ENCODE measurements around the gene NCKAP1. TPM values are rescaled to one million over a fixed set of nuclear protein-coding genes. Genes with fewer than 3 reads are reported as not detected.

NCKAP1 gene
- total and polyA plus RNA-seq, 2 experiments from 2014 or later: 54.5 to 216 TPM

DNA sequence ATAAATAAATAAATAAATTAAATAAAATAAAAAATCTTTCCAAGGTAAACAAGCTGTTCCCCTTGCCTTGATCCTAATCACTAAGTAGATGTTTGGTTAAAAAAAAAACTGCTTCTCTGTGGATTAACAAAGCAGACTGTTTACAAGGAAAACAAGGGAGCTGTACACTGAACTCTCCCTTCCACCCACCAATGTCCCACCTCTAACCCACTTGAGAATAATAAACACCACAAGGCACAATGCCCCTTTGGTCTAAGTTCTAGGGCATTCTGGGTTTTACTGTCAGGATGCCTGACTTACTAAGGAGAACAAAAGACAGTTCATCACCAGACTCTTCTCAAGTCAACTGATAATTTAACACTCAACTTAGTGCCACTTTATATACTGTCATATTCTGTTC, 83.5 kb downstream of the NCKAP1 start:
- Histone ChIP-seq H4K20me1 (ENCODE audit: insufficient read depth, poor library complexity, severe bottlenecking) (no peaks in the 10 kb centered on the region), H3K79me2 (peaks cover 18% of the 10 kb centered on the region), H3K36me3 (replicated peaks; ENCODE audit: insufficient read depth, low read depth) (peaks cover 9% of the 10 kb centered on the region), H3K9me3 (ENCODE audit: low read depth) (no peaks in the 10 kb centered on the region), H3K9me2 (replicated peaks; ENCODE audit: insufficient read depth) (no peaks in the 10 kb centered on the region), H3K4me3 (no peak overlapping the region), H3K4me1 (ENCODE audit: insufficient read depth) (no peaks in the 10 kb centered on the region), H3K4me2 (no peak overlapping the region), H3K27ac (no peak overlapping the region), H3K27me3 (no peaks in the 10 kb centered on the region), H2AFZ (no peak overlapping the region)
- TF ChIP-seq, protein P1, sequence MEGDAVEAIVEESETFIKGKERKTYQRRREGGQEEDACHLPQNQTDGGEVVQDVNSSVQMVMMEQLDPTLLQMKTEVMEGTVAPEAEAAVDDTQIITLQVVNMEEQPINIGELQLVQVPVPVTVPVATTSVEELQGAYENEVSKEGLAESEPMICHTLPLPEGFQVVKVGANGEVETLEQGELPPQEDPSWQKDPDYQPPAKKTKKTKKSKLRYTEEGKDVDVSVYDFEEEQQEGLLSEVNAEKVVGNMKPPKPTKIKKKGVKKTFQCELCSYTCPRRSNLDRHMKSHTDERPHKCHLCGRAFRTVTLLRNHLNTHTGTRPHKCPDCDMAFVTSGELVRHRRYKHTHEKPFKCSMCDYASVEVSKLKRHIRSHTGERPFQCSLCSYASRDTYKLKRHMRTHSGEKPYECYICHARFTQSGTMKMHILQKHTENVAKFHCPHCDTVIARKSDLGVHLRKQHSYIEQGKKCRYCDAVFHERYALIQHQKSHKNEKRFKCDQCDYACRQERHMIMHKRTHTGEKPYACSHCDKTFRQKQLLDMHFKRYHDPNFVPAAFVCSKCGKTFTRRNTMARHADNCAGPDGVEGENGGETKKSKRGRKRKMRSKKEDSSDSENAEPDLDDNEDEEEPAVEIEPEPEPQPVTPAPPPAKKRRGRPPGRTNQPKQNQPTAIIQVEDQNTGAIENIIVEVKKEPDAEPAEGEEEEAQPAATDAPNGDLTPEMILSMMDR (IDR thresholded peaks at IDR 0.05; ENCODE audit: poor library complexity): no peak
- TF ChIP-seq EZH2phosphoT487 (IDR thresholded peaks at IDR 0.05; ENCODE audit: low read depth, severe bottlenecking, unreplicated experiment): no peak
- DNase-seq (ENCODE audit: low spot score): no peak

DNA sequence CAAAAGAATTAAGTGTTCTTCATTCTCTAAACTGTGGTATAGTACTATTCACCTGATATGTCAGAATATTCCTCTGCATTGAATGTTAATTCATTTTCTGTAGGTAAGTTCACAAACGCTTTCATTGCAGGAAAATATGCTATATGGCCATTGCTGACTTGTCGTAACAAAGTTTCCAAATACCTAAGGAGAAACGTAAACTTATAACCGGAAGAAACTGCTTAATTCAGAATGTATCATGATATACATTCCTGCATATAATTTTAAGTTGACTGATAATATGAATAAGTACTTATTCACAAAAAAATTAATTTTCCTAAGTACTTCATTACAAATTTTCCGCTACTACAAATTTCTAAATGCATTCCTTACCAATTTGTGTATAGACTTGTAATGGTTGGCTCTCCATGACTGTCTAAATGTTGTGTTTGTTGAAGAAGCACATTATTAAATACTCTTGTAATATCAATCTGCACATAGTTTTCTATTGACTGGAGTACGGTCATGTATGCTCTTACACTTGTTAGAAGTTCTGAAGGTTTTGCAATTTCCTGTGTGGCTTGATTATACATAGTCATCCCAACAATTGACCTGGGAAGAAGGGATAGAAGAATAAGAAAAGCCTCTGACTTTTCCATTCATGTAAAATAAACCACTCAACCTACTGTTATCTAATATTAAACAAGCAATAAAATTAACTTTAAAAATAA, 85.4 kb downstream of the NCKAP1 start:
- Histone ChIP-seq H3K4me2 (no peak overlapping the region), H3K4me1 (ENCODE audit: insufficient read depth) (no peaks in the 10 kb centered on the region), H4K20me1 (ENCODE audit: insufficient read depth, poor library complexity, severe bottlenecking) (no peaks in the 10 kb centered on the region), H3K9me3 (ENCODE audit: low read depth) (no peaks in the 10 kb centered on the region), H3K4me3 (no peak overlapping the region), H3K27ac (no peak overlapping the region), H3K79me2 (peaks cover 4% of the 10 kb centered on the region), H2AFZ (no peak overlapping the region), H3K9me2 (replicated peaks; ENCODE audit: insufficient read depth) (no peaks in the 10 kb centered on the region), H3K36me3 (replicated peaks; ENCODE audit: insufficient read depth, low read depth) (peaks cover 9% of the 10 kb centered on the region), H3K27me3 (no peaks in the 10 kb centered on the region)
- WGBS (ENCODE audit: low lambda C conversion rate, missing lambda C conversion rate): 97% methylated on average over 6 of the region's 6 CpGs
- no peak for TF ChIP-seq EZH2 (IDR thresholded peaks at IDR 0.05; ENCODE audit: borderline replicate concordance)
- no peak for TF ChIP-seq EZH2phosphoT487 (IDR thresholded peaks at IDR 0.05; ENCODE audit: low read depth, severe bottlenecking, unreplicated experiment)
- TF ChIP-seq, protein P1 (IDR thresholded peaks at IDR 0.05; ENCODE audit: poor library complexity): no peak
- no peak for DNase-seq (ENCODE audit: low spot score)

DNA sequence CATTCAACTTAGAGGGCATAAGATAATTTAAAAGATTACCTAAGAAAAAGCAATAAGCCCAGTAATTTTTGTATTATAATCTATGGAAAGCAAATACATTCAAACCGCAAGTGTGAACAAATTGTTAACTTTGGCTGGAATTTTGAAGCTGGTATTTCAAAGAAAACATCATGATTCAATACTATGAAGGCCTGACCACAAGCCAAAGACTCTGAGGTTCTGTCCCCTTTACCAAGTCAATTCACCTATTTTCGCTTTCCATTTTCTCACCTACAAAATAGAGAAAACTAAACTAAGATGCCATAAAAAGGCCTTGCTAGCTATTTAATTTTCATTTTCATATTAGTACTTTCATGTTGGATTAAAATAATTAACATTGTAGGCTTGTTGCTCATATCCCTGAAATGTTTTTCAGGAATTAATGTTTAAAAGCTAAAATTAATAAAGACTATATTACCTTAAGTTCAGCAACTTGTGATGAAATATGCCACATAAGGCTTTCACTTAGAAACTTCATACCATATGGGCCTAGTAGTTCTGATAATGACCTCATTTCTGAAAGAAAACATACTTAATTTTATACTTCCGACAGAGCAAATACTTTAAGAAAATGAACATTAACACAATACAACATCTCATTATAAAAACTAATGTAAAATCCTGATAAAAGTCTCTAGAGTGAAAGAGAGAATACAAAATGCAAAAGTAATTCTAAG, 86.2 kb downstream of the NCKAP1 start:
- 96% methylated on average over 3 of the region's 3 CpGs for WGBS (ENCODE audit: low lambda C conversion rate, missing lambda C conversion rate)
- no peaks in the 10 kb centered on the region for H3K9me3 ChIP-seq (ENCODE audit: low read depth)
- peaks cover 4% of the 10 kb centered on the region for H3K36me3 ChIP-seq (replicated peaks; ENCODE audit: insufficient read depth, low read depth)
- no peaks in the 10 kb centered on the region for H3K9me2 ChIP-seq (replicated peaks; ENCODE audit: insufficient read depth)
- no peaks in the 10 kb centered on the region for H3K79me2 ChIP-seq
- no peak overlapping the region for H3K4me3 ChIP-seq
- TF ChIP-seq EZH2phosphoT487 (IDR thresholded peaks at IDR 0.05; ENCODE audit: low read depth, severe bottlenecking, unreplicated experiment) (no peak), EZH2 (IDR thresholded peaks at IDR 0.05; ENCODE audit: borderline replicate concordance) (no peak)
- TF ChIP-seq, protein P1 (IDR thresholded peaks at IDR 0.05; ENCODE audit: poor library complexity): no peak
- no peak for DNase-seq (ENCODE audit: low spot score)
- H4K20me1 ChIP-seq (ENCODE audit: insufficient read depth, poor library complexity, severe bottlenecking): no peaks in the 10 kb centered on the region
- H3K27ac ChIP-seq: no peak overlapping the region
- H2AFZ ChIP-seq: no peak overlapping the region
- no peak overlapping the region for H3K4me2 ChIP-seq
- no peaks in the 10 kb centered on the region for H3K27me3 ChIP-seq
- no peaks in the 10 kb centered on the region for H3K4me1 ChIP-seq (ENCODE audit: insufficient read depth)
